Heart left ventricle (tissue), 16 donors: ENCODE data around the gene SLC15A3. TPM values are rescaled to one million over a fixed set of nuclear protein-coding genes. Genes with fewer than 3 reads are reported as not detected.

Experiments used
- ATAC-seq, 4 donors: fragments of 200-7000 bp; cut with Tn5 transposase; one replicate each; pipeline ENCODE4 v1.9.1; 2020 to 2022; ENCODE audit warnings: moderate library complexity in 4 of 4, mild to moderate bottlenecking in 3 of 4, moderate number of reproducible peaks in 1 of 4
- DNase-seq, 5 donors: peaks; one replicate each; pipeline ENCODE4 v3.0.0-alpha.2; 2020
- H3K27ac ChIP-seq, 12 donors: fragments of 200-600 bp; sonication (generic) in 4 of 12; one replicate each; pipeline versions ENCODE4 v1.5.0 to v1.8.0; 2016 to 2022; ENCODE audit warnings: mild to moderate bottlenecking in 2 of 12
- H3K27me3 ChIP-seq, 9 donors: fragments of 200-600 bp; sonication (generic) in 2 of 9; one replicate each; pipeline versions ENCODE4 v1.5.1 to v1.8.0; 2016 to 2022; ENCODE audit warnings: mild to moderate bottlenecking in 3 of 9
- H3K36me3 ChIP-seq, 9 donors: fragments of 200-600 bp; sonication (generic) in 2 of 9; one replicate each; pipeline versions ENCODE4 v1.5.0 to v1.8.0; 2018 to 2022; ENCODE audit warnings: mild to moderate bottlenecking in 2 of 9
- H3K4me1 ChIP-seq, 12 donors: fragments of 200-600 bp; sonication (generic) in 4 of 12; one replicate each; pipeline versions ENCODE4 v1.5.0 to v1.8.0; 2016 to 2022; ENCODE audit warnings: mild to moderate bottlenecking in 3 of 12
- H3K4me3 ChIP-seq, 12 donors: fragments of 200-600 bp; sonication (generic) in 4 of 12; one replicate each; pipeline versions ENCODE4 v1.5.0 to v1.8.0; 2017 to 2022; ENCODE audit warnings: mild to moderate bottlenecking in 9 of 12, moderate library complexity in 4 of 12
- H3K9me3 ChIP-seq, 12 donors: fragments of 200-600 bp; sonication (generic) in 4 of 12; one replicate each; pipeline versions ENCODE4 v1.5.0 to v1.8.0; 2016 to 2022; ENCODE audit warnings: mild to moderate bottlenecking in 1 of 12
- CTCF ChIP-seq, 12 donors: fragments of 200-600 bp; sonication (generic) in 4 of 12; IDR thresholded peaks; one replicate each; pipeline versions ENCODE4 v1.5.0 to v1.8.0; 2018 to 2022; ENCODE audit warnings: antibody characterized with exemption in 12 of 12, mild to moderate bottlenecking in 5 of 12
- POLR2A ChIP-seq, 2 donors: fragments of 450-650 bp; IDR thresholded peaks; one replicate each; pipeline ENCODE4 v1.6.1; 2017; ENCODE audit warnings: antibody characterized with exemption in 2 of 2, mild to moderate bottlenecking in 2 of 2, moderate library complexity in 2 of 2
- WGBS, 4 donors: extraction: QIAGEN DNeasy Blood & Tissue Kit in 2 of 4; methylation state at CpG; one replicate each; pipeline versions ENCODE4 v1.1.5 to v1.1.7; 2013 to 2018; 5-methylcytosine and 5-hydroxymethylcytosine counted together
- intact Hi-C, 10 donors: fragments of 100-400 bp; cut with DNase I; formaldehyde crosslinking; loops; one replicate each; pipeline versions ENCODE4 v1.11.1 to v1.14.2; 2022
- polyA plus RNA-seq, 2 donors: library from polyadenylated mRNA; stranded (reverse); fragments of 200-250 nt; gene quantifications; one replicate each; pipeline ENCODE4 v1.2.3, GENCODE V29; 2013
- total RNA-seq, 9 donors: library from RNA; depleted of rRNA in 2 of 9; stranded (reverse); fragments of >200 nt in 2 of 9; fragmentation: NEBNext Ultra II Directional in 3 of 9; extraction: Animal tissue kit (Norgen Biotek cat#: 25700) in 3 of 9; gene quantifications; one replicate each; pipeline versions ENCODE4 v1.1.0 to v1.2.4, GENCODE V29; 2016 to 2023
- donor health status: ischemic (EF 13 %, LVEDD 7.1; RV severe dilation, severe dysfunction).
- donor health status: healthy with polysubstance abuse.
- donor health status: DM: no; HTN: yes; CAD: no.
- donor health status: DM: no; HTN: no; CAD: no.
- donor health status: ischemic (EF 25% LVEDD 6.9; RV normal size, moderate dysfunction).
- donor health status: ischemic (EF 25% LVEDD 5.7; RV mildly dilated, moderate dysfunction).
- donor health status: healthy.
- donor health status: DM: yes; HTN: yes; CAD: no.
- donor health status: ischemic (EF 35%, LVEDD 5.7; RV mildly dilated, moderate dysfunction).
- donor health status: nonischemic (EF 11% LVEDD 7.7; RV severe dilation, severe dysfunction).
- donor health status: DM: yes; HTN: yes; CAD: no.
- donor health status: PGD.
- donor health status: ischemic (EF 29% LVEDD 5.4; RV normal size, mild dysfunction).
- donor health status: nonischemic (EF 23%, LVEDD 6.1; RV moderate dilation, normal function).

Gene SLC15A3
- total and polyA plus RNA-seq, 11 donors: 11.9 to 85.1 (median 19.1) TPM

- Histone ChIP-seq H3K27ac (peak overlapping the region in 3 of 12 donors; percentile 96 to 98 (median 97)), H3K9me3 (no peaks in the 10 kb centered on the region), H3K4me1 (peaks cover 8 to 36% (median 23%) of the 10 kb centered on the region in 12 donors), H3K36me3 (peaks cover 0 to 43% (median 39%) of the 10 kb centered on the region in 9 donors), H3K27me3 (no peaks in the 10 kb centered on the region), H3K4me3 (peak overlapping the region in 9 of 12 donors; percentile 77 to 99 (median 95))
- TF ChIP-seq CTCF (IDR thresholded peaks at IDR 0.05): no peak
- no peak for TF ChIP-seq POLR2A (IDR thresholded peaks at IDR 0.05)
- WGBS, 4 donors: 50 to 61% (median 54%) methylated on average over 6 of the region's 6 CpGs
- intact Hi-C loops: loop anchor here in 1 of 10 donors (10.0 kb wide), 1 partner anchor 230 kb away; no protein-coding TSS in a partner anchor
- ATAC-seq: no peak
- DNase-seq: no peak
Measured at GRCh38 chr11:60905047-60905446, 46.9 kb downstream of the SLC15A3 start.

- Histone ChIP-seq H3K27ac (no peak overlapping the region), H3K27me3 (no peaks in the 10 kb centered on the region), H3K4me1 (peaks cover 8 to 40% (median 25%) of the 10 kb centered on the region in 12 donors), H3K9me3 (no peaks in the 10 kb centered on the region), H3K4me3 (no peak overlapping the region), H3K36me3 (peaks cover 4 to 67% (median 60%) of the 10 kb centered on the region in 9 donors)
- DNase-seq (no peak), ATAC-seq (no peak)
- WGBS, 4 donors: 77 to 85% (median 81%) methylated on average over 11 of the region's 11 CpGs
- TF ChIP-seq POLR2A (IDR thresholded peaks at IDR 0.05): no peak
- TF ChIP-seq CTCF (IDR thresholded peaks at IDR 0.05): no peak
- intact Hi-C loops: loop anchor here in 1 of 10 donors (5.0 to 10.0 kb wide), 2 partner anchors 130 to 232 kb away; no protein-coding TSS in a partner anchor
Measured at GRCh38 chr11:60902625-60903024, 49.4 kb downstream of the SLC15A3 start.

- Histone ChIP-seq H3K27ac (no peak overlapping the region), H3K4me1 (peaks cover 8 to 31% (median 20%) of the 10 kb centered on the region in 12 donors), H3K36me3 (peaks cover 4 to 85% (median 78%) of the 10 kb centered on the region in 9 donors), H3K27me3 (no peaks in the 10 kb centered on the region), H3K9me3 (no peaks in the 10 kb centered on the region), H3K4me3 (no peak overlapping the region)
- no peak for DNase-seq
- intact Hi-C loops: loop anchor here in 1 of 10 donors (5.0 to 10.0 kb wide), 2 partner anchors 129 to 234 kb away; no protein-coding TSS in a partner anchor
- WGBS, 4 donors: 63 to 76% (median 72%) methylated on average over 9 to 13 of the region's 13 CpGs
- no peak for TF ChIP-seq POLR2A (IDR thresholded peaks at IDR 0.05)
- TF ChIP-seq CTCF (IDR thresholded peaks at IDR 0.05): no peak
- peak; percentile 6 to 56 (median 26) for ATAC-seq
Measured at GRCh38 chr11:60900673-60901404, 51.1 kb downstream of the SLC15A3 start.

GRCh38 chr11:60899977-60900376 is 52.0 kb downstream of the SLC15A3 start:
- intact Hi-C loops: loop anchor here (1.0 to 10.0 kb wide), 7 partner anchors 68 to 235 kb away; no protein-coding TSS in a partner anchor
- TF ChIP-seq CTCF (IDR thresholded peaks at IDR 0.05) (no peak), POLR2A (IDR thresholded peaks at IDR 0.05) (no peak)
- Histone ChIP-seq H3K27me3 (no peaks in the 10 kb centered on the region), H3K9me3 (no peaks in the 10 kb centered on the region), H3K27ac (no peak overlapping the region), H3K4me1 (peaks cover 2 to 22% (median 11%) of the 10 kb centered on the region in 12 donors), H3K36me3 (peaks cover 4 to 94% (median 87%) of the 10 kb centered on the region in 9 donors), H3K4me3 (no peak overlapping the region)
- DNase-seq (no peak), ATAC-seq (no peak)
- 65 to 78% (median 71%) methylated on average over 4 of the region's 4 CpGs for WGBS, 4 donors
